Prostate gland (tissue), 2 donors: Measurements from ENCODE around the gene GAMT.

Experiments used
- POLR2A ChIP-seq: fragments of 450-650 bp; IDR thresholded peaks from one replicate; pipeline ENCODE4 v1.6.1; 2016; ENCODE audit warnings: antibody characterized with exemption, mild to moderate bottlenecking
- POLR2AphosphoS5 ChIP-seq: sonication (generic); formaldehyde crosslinking; IDR thresholded peaks from one replicate; pipeline ENCODE4 v1.6.1; 2017; ENCODE audit warnings: antibody characterized with exemption
- TF ChIP-seq, protein P1 (sequence below), 4 experiments: fragments of 200-600 bp in 2 of 4; fragments of 450-650 bp in 2 of 4; sonication (generic) in 2 of 4; IDR thresholded peaks; 1 replicate in 3 of 4; 2 replicates in 1 of 4; pipeline ENCODE4 v1.5.1; 2016 to 2019; ENCODE audit warnings: antibody characterized with exemption in 4 of 4, mild to moderate bottlenecking in 2 of 4, moderate library complexity in 2 of 4

DNA sequence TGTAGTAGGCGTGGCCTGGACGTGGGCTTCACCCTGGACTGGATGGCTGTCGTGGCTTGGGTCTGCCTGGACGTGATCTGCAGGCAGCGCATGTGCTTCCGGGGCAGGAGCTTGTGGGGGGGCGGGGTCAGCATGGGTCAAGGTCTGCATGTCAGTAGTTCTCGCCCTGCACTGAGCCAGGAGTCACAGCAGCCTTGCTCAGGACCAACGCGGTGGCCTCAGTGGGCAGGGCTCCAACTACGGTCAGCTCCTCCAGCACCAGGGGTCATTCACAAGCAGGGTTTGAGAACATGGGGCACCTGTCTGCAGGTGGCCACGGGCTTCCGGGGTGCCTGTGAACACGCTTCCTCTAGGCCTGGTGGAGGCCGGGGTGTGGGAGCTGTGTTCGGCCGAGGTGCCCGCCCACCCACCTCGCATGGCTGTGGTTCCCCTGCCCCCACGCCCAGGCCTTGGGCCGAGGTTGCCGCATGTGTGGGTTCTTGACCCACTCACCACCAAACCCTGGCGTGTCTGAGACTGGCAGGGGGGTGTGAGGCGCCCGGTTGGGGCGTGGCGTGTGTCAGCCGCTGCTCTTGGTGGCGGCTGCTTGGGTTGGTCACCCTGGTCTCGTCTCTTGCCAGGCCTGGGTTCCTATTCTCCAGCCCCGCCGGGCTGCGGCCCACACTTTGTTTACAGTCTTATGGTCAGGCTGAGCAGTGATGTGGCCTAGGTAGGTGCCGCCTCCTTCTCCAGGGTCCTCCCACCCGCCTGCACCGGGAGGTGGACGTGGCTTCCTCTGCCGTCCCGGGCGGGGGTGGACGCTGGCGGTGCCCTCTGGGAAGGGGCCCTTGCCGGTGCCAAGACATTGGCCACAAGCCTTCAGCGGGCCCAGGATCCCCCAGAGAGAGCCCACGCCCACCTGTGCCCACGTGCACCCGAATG is 32.0 kb upstream of the GAMT start:
- TF ChIP-seq POLR2AphosphoS5 (no peak), POLR2A (no peak)
- TF ChIP-seq, protein P1, sequence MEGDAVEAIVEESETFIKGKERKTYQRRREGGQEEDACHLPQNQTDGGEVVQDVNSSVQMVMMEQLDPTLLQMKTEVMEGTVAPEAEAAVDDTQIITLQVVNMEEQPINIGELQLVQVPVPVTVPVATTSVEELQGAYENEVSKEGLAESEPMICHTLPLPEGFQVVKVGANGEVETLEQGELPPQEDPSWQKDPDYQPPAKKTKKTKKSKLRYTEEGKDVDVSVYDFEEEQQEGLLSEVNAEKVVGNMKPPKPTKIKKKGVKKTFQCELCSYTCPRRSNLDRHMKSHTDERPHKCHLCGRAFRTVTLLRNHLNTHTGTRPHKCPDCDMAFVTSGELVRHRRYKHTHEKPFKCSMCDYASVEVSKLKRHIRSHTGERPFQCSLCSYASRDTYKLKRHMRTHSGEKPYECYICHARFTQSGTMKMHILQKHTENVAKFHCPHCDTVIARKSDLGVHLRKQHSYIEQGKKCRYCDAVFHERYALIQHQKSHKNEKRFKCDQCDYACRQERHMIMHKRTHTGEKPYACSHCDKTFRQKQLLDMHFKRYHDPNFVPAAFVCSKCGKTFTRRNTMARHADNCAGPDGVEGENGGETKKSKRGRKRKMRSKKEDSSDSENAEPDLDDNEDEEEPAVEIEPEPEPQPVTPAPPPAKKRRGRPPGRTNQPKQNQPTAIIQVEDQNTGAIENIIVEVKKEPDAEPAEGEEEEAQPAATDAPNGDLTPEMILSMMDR (IDR thresholded peaks at IDR 0.05): no peak
